H1 (cell line): ENCODE measurements around the gene RIC8A. TPM values are rescaled to one million over a fixed set of nuclear protein-coding genes. Genes with fewer than 3 reads are reported as not detected.

ENCODE experiments used
- CTCF ChIA-PET: fragments of 300-600 bp; sonication (Branson Sonifier 250); formaldehyde crosslinking; loops from one replicate; lab custom pipeline; 2021; ENCODE audit not compliant: partially characterized antibody; lab: Charles Lee
- POLR2A ChIA-PET: fragments of 300-600 bp; sonication (Branson Sonifier 250); formaldehyde crosslinking; loops from one replicate; lab custom pipeline; 2021; ENCODE audit warnings: inconsistent platforms; ENCODE audit not compliant: partially characterized antibody; lab: Charles Lee
- DNase-seq, 2 experiments: peaks; one replicate each; pipeline versions ENCODE4 v3.0.0 to v3.0.0-alpha.2; 2010 to 2022; ENCODE audit warnings: low spot score in 2 of 2, low read depth in 1 of 2, mixed read lengths in 1 of 2
- FAIRE-seq: peaks from 2 replicates; lab custom pipeline; 2011; peaks lifted over from hg19 to GRCh38; lab: Jason Lieb, UNC
- H2AFZ ChIP-seq: 2 replicates; pipeline ENCODE4 v1.8.1; 2012; ENCODE audit warnings: low read length, inconsistent platforms
- H2AK5ac ChIP-seq: 2 replicates; pipeline ENCODE4 v1.6.1; 2013; ENCODE audit warnings: low read depth, low read length
- H2BK120ac ChIP-seq: replicated peaks from 2 replicates; pipeline ENCODE3; 2013; ENCODE audit warnings: low read depth, low read length, inconsistent platforms
- H2BK12ac ChIP-seq: 2 replicates; pipeline ENCODE4 v1.6.1; 2013; ENCODE audit warnings: low read depth, low read length
- H2BK15ac ChIP-seq: 2 replicates; pipeline ENCODE4 v1.6.1; 2013; ENCODE audit warnings: low read length
- H2BK20ac ChIP-seq: 2 replicates; pipeline ENCODE4 v1.6.1; 2013; ENCODE audit warnings: low read length
- H2BK5ac ChIP-seq: 2 replicates; pipeline ENCODE4 v1.6.1; 2013; ENCODE audit warnings: low read depth, low read length
- H3K14ac ChIP-seq: 2 replicates; pipeline ENCODE4 v1.6.1; 2013; ENCODE audit warnings: inconsistent platforms; ENCODE audit not compliant: insufficient read length
- H3K18ac ChIP-seq: 2 replicates; pipeline ENCODE4 v1.6.1; 2013; ENCODE audit warnings: low read length; ENCODE audit errors: extremely low read depth
- H3K23ac ChIP-seq: 2 replicates; pipeline ENCODE4 v1.6.1; 2013; ENCODE audit warnings: inconsistent platforms; ENCODE audit not compliant: insufficient read length
- H3K23me2 ChIP-seq: 2 replicates; pipeline ENCODE4 v1.6.1; 2013; ENCODE audit warnings: low read depth, low read length
- H3K27ac ChIP-seq: 2 replicates; pipeline ENCODE4 v1.6.1; 2011; ENCODE audit warnings: low read depth, low read length, inconsistent platforms
- H3K27me3 ChIP-seq, 4 experiments: replicated peaks in 1 of 4; 1 replicate in 1 of 4; 2 replicates in 3 of 4; pipeline versions ENCODE4 v1.6.1 to v1.8.1; 2011 to 2013; ENCODE audit warnings: low read length in 3 of 4, mild to moderate bottlenecking in 3 of 4, inconsistent platforms in 2 of 4, mixed read lengths in 2 of 4, moderate library complexity in 1 of 4; ENCODE audit not compliant: control insufficient read depth in 3 of 4, insufficient read depth in 3 of 4; ENCODE audit errors: extremely low read depth in 1 of 4
- H3K36me3 ChIP-seq, 4 experiments: 2 replicates each; pipeline versions ENCODE4 v1.6.1 to v1.8.1; 2011 to 2013; ENCODE audit warnings: mild to moderate bottlenecking in 4 of 4, low read length in 3 of 4, moderate library complexity in 2 of 4, control low read depth in 1 of 4, inconsistent platforms in 1 of 4; ENCODE audit not compliant: insufficient read depth in 4 of 4, control insufficient read depth in 2 of 4
- H3K4ac ChIP-seq: replicated peaks from 2 replicates; pipeline ENCODE3; 2013; ENCODE audit warnings: low read length, low read depth, mixed read lengths, inconsistent platforms; ENCODE audit not compliant: insufficient read length
- H3K4me1 ChIP-seq, 4 experiments: replicated peaks in 1 of 4; 1 replicate in 1 of 4; 2 replicates in 3 of 4; pipeline versions ENCODE4 v1.6.1 to v1.8.1; 2011 to 2013; ENCODE audit warnings: low read length in 3 of 4, inconsistent platforms in 2 of 4, mixed read lengths in 1 of 4; ENCODE audit not compliant: insufficient read depth in 4 of 4, control insufficient read depth in 3 of 4
- H3K4me2 ChIP-seq, 2 experiments: 2 replicates each; pipeline versions ENCODE4 v1.6.1 to v1.8.1; 2011 to 2013; ENCODE audit warnings: low read depth in 2 of 2, low read length in 2 of 2, control low read depth in 1 of 2, inconsistent platforms in 1 of 2, mild to moderate bottlenecking in 1 of 2; ENCODE audit not compliant: insufficient read depth in 1 of 2
- H3K4me3 ChIP-seq, 4 experiments: fragments of 200-600, 300-600 bp in 1 of 4; sonication (generic), shearing (Covaris generic), sonication (Bioruptor Twin) in 1 of 4; 2 replicates each; pipeline versions ENCODE4 v1.5.1 to v1.8.1; 2011 to 2016; ENCODE audit warnings: low read length in 4 of 4, low read depth in 3 of 4, control low read depth in 2 of 4, inconsistent platforms in 2 of 4, mild to moderate bottlenecking in 2 of 4, mixed read lengths in 1 of 4, moderate library complexity in 1 of 4; ENCODE audit not compliant: insufficient read depth in 2 of 4; ENCODE audit errors: extremely low read depth in 1 of 4
- H3K56ac ChIP-seq: replicated peaks from 2 replicates; pipeline ENCODE3; 2013; ENCODE audit warnings: low read depth, mild to moderate bottlenecking, mixed read lengths, low read length, inconsistent platforms; ENCODE audit not compliant: insufficient read length
- H3K79me1 ChIP-seq: 2 replicates; pipeline ENCODE4 v1.6.1; 2013; ENCODE audit warnings: low read depth, low read length, control low read depth
- H3K79me2 ChIP-seq, 2 experiments: 2 replicates each; pipeline versions ENCODE4 v1.6.1 to v1.8.1; 2012 to 2013; ENCODE audit warnings: low read length in 2 of 2, mild to moderate bottlenecking in 2 of 2, inconsistent platforms in 1 of 2; ENCODE audit not compliant: insufficient read depth in 2 of 2, control insufficient read depth in 1 of 2
- H3K9ac ChIP-seq, 4 experiments: replicated peaks in 1 of 4; 1 replicate in 1 of 4; 2 replicates in 3 of 4; pipeline versions ENCODE4 v1.6.1 to v1.8.1; 2011 to 2013; ENCODE audit warnings: low read depth in 3 of 4, low read length in 3 of 4, control low read depth in 2 of 4, mild to moderate bottlenecking in 2 of 4, moderate library complexity in 2 of 4, inconsistent platforms in 1 of 4; ENCODE audit errors: extremely low read depth in 1 of 4
- H3K9me3 ChIP-seq, 2 experiments: 2 replicates each; pipeline versions ENCODE4 v1.6.1 to v1.8.1; 2012 to 2013; ENCODE audit warnings: mild to moderate bottlenecking in 2 of 2, moderate library complexity in 2 of 2, control low read depth in 1 of 2, inconsistent platforms in 1 of 2, low read depth in 1 of 2, low read length in 1 of 2, mixed read lengths in 1 of 2; ENCODE audit not compliant: insufficient read depth in 2 of 2
- H4K20me1 ChIP-seq, 2 experiments: replicated peaks in 1 of 2; 2 replicates each; pipeline versions ENCODE3 to v1.8.1; 2011 to 2013; ENCODE audit warnings: inconsistent platforms in 2 of 2, low read length in 2 of 2, mild to moderate bottlenecking in 1 of 2; ENCODE audit not compliant: insufficient read depth in 2 of 2, control insufficient read depth in 1 of 2
- H4K5ac ChIP-seq: 2 replicates; pipeline ENCODE4 v1.6.1; 2013; ENCODE audit warnings: low read length, low read depth, mixed read lengths, inconsistent platforms; ENCODE audit not compliant: insufficient read length
- H4K8ac ChIP-seq: 2 replicates; pipeline ENCODE4 v1.8.0; 2013; ENCODE audit warnings: mild to moderate bottlenecking, moderate library complexity, low read length, inconsistent platforms; ENCODE audit not compliant: insufficient read depth; ENCODE audit errors: extremely low read depth
- H4K91ac ChIP-seq: replicated peaks from 2 replicates; pipeline ENCODE3; 2013; ENCODE audit warnings: low read length, mixed read lengths, inconsistent platforms; ENCODE audit not compliant: insufficient read length
- GABPA ChIP-seq: IDR thresholded peaks from 2 replicates; pipeline ENCODE4 v1.6.1; 2011; ENCODE audit warnings: mild to moderate bottlenecking, low read length, moderate library complexity, borderline replicate concordance; ENCODE audit not compliant: insufficient read depth
- KDM4A ChIP-seq: IDR thresholded peaks from one replicate; pipeline ENCODE4 v1.7.1; 2012; ENCODE audit warnings: low read depth, mild to moderate bottlenecking, moderate library complexity, low read length, inconsistent platforms; ENCODE audit not compliant: severe bottlenecking
- KDM5A ChIP-seq: fragments of 200-600 bp; IDR thresholded peaks from 2 replicates; pipeline ENCODE4 v1.7.1; 2012; ENCODE audit warnings: mild to moderate bottlenecking, low read length, inconsistent platforms, mixed read lengths
- TAF7 ChIP-seq: optimal IDR thresholded peaks from 2 replicates; pipeline ENCODE3; 2011; ENCODE audit warnings: low read depth, mild to moderate bottlenecking, inconsistent platforms, low read length, moderate library complexity, borderline replicate concordance
- USF2 ChIP-seq: IDR thresholded peaks from 2 replicates; pipeline ENCODE4 v1.6.1; 2011; ENCODE audit warnings: low read length, improper control_type of control experiment
- WGBS, 2 experiments: shearing (Covaris generic) in 1 of 2; methylation state at CpG; one replicate each; pipeline versions ENCODE4 v1.1.6 to v1.1.7; 2013 to 2015; ENCODE audit warnings: low lambda C conversion rate in 2 of 2, mixed read lengths in 2 of 2, inconsistent platforms in 1 of 2, low coverage in 1 of 2, missing lambda C conversion rate in 1 of 2; ENCODE audit not compliant: insufficient replicate concordance in 2 of 2, insufficient coverage in 1 of 2, insufficient read length in 1 of 2; ENCODE audit errors: extremely low coverage in 1 of 2, missing lambda C conversion rate in 1 of 2; 5-methylcytosine and 5-hydroxymethylcytosine counted together
- polyA plus RNA-seq, 7 experiments: library from polyadenylated mRNA; depleted of rRNA in 3 of 7; stranded (reverse) in 5 of 7; unstranded in 2 of 7; fragments of >200 nt in 5 of 7; fragments of 200-250 nt in 2 of 7; gene quantifications; 1 replicate in 5 of 7; 2 replicates in 1 of 7; 4 replicates in 1 of 7; pipeline versions ENCODE4 v1.2.1 to v1.2.3, GENCODE V29; 2011 to 2013; ENCODE audit warnings: missing spikeins in 2 of 7, mixed read lengths in 2 of 7
- total RNA-seq: library from RNA; stranded (reverse); fragmentation: NEBNext Ultra II Directional; extraction: Animal tissue kit (Norgen Biotek cat#: 25700); gene quantifications from 2 replicates; pipeline ENCODE4 v1.2.1, GENCODE V29; 2021

RIC8A gene
- total and polyA plus RNA-seq, 2 of the 8 experiments (the other 6 are each of a cell fraction or from before 2014, with no cell fraction given): 67.0 to 105 TPM

GRCh38 chr11:203945-204586 lies 3.4 kb upstream of the RIC8A start:
- H3K27me3 ChIP-seq: no peaks in the 10 kb centered on the region
- no peak overlapping the region for H2BK12ac ChIP-seq
- H3K4ac ChIP-seq: no peak overlapping the region
- FAIRE-seq (no peak), DNase-seq (peak in 1 of 2 experiments; percentile 26)
- H3K4me3 ChIP-seq: no peak overlapping the region
- no peak overlapping the region for H2BK5ac ChIP-seq
- H3K79me2 ChIP-seq: peaks cover 0 to 14% of the 10 kb centered on the region in 2 experiments; a peak in 3 of 4 replicates
- H3K23ac ChIP-seq: no peak overlapping the region
- POLR2A ChIA-PET: no interaction called here
- H3K23me2 ChIP-seq: peaks cover 20% of the 10 kb centered on the region
- H4K20me1 ChIP-seq: peaks cover 0 to 27% of the 10 kb centered on the region in 2 experiments
- H3K56ac ChIP-seq: no peak overlapping the region
- H3K27ac ChIP-seq: no peak overlapping the region
- peaks cover 0 to 10% (median 3%) of the 10 kb centered on the region in 4 experiments; a peak in 6 of 8 replicates for H3K36me3 ChIP-seq
- no peak overlapping the region for H2AFZ ChIP-seq
- no peaks in the 10 kb centered on the region for H3K9me3 ChIP-seq
- no peak overlapping the region for H3K9ac ChIP-seq
- no peak overlapping the region for H3K18ac ChIP-seq
- no peak overlapping the region for H4K91ac ChIP-seq
- H2BK20ac ChIP-seq: no peak overlapping the region
- WGBS, 2 experiments: 78% methylated on average over 4 of the region's 4 CpGs; no CpG with 5 or more reads in 1 of the 2 experiments
- peaks cover 6% of the 10 kb centered on the region for H3K79me1 ChIP-seq
- H3K4me2 ChIP-seq: no peak overlapping the region
- H4K8ac ChIP-seq: no peak overlapping the region
- no peak overlapping the region for H2AK5ac ChIP-seq
- H2BK120ac ChIP-seq: no peak overlapping the region
- H3K4me1 ChIP-seq: peaks cover 0 to 13% (median 3%) of the 10 kb centered on the region in 4 experiments; a peak in 5 of 7 replicates
- H2BK15ac ChIP-seq: no peak overlapping the region
- H3K14ac ChIP-seq: no peak overlapping the region
- CTCF ChIA-PET: interaction anchor here (0.6 to 1.3 kb wide), 3 partner anchors 34 to 158 kb away, joined by 3 to 5 read pairs (median 4); no protein-coding TSS in a partner anchor
- H4K5ac ChIP-seq: no peak overlapping the region
- TF ChIP-seq TAF7: no peak
- no peak for TF ChIP-seq KDM4A
- no peak for TF ChIP-seq USF2
- TF ChIP-seq KDM5A: no peak
- TF ChIP-seq GABPA: no peak
